Measurements from ENCODE around the gene PPP2R2C.

Gene PPP2R2C

GRCh38 chr4:6449746-6450369 lies 22.6 kb downstream of the PPP2R2C start:
- no peak for DNase-seq (ENCODE audit: low read depth in 2 of 2)

- DNase-seq (ENCODE audit: low read depth in 2 of 2), result no peak
Measured at GRCh38 chr4:6449335-6449734, 23.1 kb downstream of the PPP2R2C start.

- no peak for DNase-seq (ENCODE audit: low read depth in 2 of 2)
Measured at GRCh38 chr4:6448476-6449170, 23.8 kb downstream of the PPP2R2C start.

GRCh38 chr4:6447672-6448171 lies 24.7 kb downstream of the PPP2R2C start:
- no peak for DNase-seq (ENCODE audit: low read depth in 2 of 2)

DNA sequence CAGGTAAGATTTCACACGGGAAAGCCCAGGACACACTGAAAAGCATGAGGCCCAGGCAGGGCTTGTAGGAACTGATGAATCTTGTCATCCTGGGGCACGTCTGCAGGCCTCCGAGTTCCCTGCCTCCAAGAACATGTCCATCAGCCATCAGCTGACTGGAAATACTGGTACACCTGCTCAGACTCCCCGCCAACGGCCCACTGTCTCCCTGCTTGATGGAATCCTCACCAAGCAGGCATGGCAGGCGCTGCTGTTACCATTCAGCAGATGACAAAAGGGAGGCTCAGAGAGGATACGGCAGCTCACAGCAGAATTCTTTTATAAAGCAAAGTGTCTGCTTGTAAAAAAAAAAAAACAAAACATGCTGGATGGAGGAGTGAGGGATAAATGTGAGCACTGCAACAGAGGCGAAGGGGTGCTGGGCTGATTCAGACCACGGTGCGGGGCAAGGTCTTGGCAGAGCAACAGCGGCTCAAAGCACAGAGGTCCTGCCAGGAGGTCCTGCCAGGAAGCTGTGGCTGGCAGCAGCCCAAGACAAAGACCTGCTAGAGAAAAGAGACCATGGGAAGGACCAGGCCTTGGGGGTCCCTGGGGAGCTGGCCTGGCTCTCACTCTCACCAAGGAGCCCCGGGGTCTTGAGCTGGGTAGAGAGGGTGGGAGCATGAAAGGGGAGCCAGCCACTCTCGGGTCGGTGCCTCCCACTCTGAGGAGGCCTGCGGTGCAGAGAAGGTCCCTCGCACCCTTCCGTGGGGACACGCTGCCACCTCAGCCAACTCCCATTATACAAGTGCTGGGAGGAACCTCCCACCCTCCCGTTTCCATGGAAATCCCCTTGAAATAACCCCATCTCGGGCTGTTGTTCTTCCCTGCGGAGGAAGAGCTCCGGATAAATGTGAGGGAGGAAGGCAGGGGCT lies 25.6 kb downstream of the PPP2R2C start:
- no peak for DNase-seq (ENCODE audit: low read depth in 2 of 2)

GRCh38 chr4:6446130-6446482 lies 26.3 kb downstream of the PPP2R2C start:
- no peak for DNase-seq (ENCODE audit: low read depth in 2 of 2)

- no peak for DNase-seq (ENCODE audit: low read depth in 2 of 2)
Measured at GRCh38 chr4:6445403-6446129, 26.8 kb downstream of the PPP2R2C start.

- DNase-seq (ENCODE audit: low read depth in 2 of 2), result no peak
Measured at GRCh38 chr4:6444582-6444981, 27.8 kb downstream of the PPP2R2C start.

DNA sequence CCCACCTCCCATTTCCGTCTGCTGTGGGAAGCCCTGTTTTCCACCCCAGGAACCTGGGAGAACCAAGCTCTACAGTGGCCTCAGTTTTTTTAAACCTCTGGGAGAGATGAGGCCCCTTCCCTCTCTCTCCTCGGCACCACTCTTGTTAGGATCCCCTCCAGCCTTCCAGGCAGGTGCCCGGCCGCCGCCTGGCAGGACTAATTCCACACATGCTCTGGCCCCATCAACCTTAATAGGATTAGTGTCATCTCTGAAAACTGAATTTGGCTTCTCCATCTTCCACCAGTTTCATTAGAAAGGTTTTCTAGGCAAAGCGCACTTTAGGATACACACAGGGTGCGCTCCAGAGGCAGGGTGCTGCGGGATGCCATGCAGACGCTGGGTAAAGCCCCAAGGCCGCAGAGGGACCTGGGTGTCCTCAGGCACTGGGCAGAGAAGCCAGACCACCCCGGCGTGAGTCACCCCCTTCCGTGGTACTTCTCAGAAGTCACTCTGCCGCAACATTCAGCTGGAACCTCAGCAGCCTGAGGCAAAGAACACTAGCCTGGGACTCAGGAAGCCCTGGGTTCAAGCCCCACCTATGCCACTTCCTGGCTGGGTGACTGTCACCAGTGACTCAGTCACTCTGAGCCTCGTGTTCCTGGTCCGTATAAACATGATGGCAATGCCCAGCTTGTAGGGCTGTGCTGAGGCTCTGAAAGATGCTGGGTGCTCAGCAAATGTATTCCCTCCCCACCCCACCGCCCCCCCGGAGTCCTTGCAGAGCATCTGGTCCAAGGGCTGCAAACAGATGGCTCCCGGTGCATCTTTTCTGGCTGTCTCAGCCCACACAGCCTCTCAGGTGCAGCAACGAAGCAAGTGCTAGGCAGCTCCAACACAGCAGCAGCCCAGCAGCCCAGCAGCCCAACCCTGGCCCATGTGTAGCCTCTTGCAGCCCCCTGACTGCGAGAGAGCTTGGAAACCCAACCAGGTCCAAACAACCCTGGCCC lies 29.1 kb downstream of the PPP2R2C start:
- DNase-seq (ENCODE audit: low read depth in 2 of 2), result no peak

- DNase-seq (ENCODE audit: low read depth in 2 of 2), result no peak
Measured at GRCh38 chr4:6442555-6442954, 29.9 kb downstream of the PPP2R2C start.

DNA sequence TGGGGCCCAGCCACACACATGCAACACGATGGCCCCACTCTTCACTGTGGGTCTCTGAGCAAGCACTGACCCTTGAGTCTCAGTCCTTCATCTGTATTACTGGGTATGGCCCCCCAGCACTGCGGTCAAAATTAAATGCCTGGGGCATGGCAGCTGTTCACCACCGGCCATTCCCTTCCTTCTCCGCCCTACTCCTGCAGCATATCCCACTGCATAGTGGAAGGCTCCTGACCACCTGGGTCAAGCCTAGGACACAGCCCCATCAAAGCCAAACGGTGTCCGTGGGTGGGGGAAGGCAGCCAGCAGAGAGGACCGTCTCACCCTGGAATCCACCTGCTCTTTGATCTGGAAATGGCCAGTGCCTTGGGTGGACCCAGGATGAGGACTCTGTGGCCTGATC lies 30.7 kb downstream of the PPP2R2C start:
- DNase-seq (ENCODE audit: low read depth in 2 of 2), result no peak

DNA sequence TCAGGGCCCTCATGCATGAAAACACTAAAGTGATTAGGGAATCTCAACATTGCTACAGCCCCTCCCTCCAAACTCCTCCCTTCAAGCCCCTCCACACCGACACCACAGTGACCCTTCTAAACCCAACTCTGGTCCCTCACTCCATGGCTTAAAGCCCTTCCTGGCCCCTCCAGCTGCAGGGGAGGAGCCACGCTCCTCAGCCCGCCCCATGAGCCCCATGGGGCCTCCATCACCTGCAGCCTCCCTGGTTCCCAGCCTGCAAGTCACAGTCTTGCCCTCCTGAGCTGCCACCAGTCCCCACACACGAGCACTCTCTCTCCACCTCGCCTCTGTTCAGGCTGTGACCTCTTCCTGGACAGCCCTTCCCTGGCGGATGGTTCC lies 31.2 kb downstream of the PPP2R2C start:
- DNase-seq (ENCODE audit: low read depth in 2 of 2), result no peak

DNA sequence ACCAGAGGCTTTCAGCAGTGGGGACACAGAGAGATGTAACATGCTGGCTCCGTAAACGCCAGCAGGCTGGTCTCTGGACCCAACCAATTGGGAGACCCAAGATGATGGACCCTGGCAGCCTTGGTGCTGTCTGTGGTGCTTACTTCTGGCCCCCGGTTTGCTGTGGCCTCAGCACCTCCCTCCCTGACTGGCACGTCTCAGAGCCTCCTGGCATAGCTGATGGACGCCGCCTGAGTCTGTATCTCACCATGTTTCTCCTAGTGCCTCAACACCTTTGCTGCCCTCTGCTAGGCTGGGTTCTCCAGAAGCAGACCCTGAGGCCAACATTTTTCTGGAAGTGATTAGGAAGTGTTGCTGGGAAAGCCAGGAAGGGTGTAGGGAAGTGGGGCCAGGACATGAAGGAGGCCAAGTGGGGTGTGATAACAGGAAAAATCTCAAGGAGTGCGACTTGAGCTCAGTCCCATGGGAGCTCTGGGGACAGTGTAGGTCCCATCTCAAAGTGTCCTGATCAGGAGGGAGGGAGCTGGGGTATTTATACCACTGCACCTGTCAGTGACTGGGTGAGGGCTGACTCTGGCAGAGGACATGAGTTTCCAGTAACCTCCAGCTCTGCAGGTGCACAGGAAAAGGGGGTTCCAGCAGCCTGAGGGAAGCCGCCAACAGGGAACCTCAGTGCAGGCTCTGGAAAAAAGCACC lies 31.8 kb downstream of the PPP2R2C start:
- DNase-seq (ENCODE audit: low read depth in 2 of 2), result no peak

GRCh38 chr4:6439120-6439762 lies 33.2 kb downstream of the PPP2R2C start:
- no peak for DNase-seq (ENCODE audit: low read depth in 2 of 2)

DNA sequence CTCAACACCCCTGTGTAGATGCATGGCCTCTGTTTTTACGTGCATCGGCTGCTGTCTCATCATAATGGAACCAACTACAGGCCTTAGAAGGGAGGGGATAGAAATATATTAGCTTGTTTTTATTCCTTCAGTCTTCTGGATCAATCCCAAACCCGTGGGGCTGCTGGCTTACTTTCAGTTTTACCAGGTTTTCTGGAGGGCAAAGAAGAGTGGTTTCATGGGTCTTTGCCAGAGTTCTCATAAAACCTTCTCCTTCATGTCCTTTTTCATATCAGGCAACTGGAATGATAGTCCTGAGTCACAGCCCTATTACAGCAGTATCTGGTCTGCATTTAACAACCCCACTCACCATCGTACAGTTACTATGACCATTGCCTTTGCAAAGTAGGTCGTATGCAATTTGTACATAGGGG lies 34.6 kb downstream of the PPP2R2C start:
- DNase-seq (ENCODE audit: low read depth in 2 of 2), result no peak

DNA sequence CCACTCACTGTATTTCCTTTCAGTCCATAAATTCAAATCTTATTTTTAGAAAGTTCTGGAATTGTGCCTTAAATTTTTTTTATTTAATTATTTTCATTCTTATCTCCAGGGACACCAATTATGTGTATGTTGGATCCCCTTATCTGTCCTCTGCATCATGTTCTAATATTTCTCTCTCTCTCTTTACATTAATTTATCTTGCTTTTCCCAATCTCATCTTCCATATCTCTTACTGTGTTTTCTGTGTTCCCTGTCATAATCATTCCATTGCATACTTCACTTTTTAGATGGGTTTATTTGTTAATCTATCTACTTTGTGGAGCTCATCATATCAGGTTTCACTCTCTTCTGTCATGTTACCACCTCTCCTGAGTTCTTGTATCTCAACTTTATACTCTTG lies 37.4 kb downstream of the PPP2R2C start:
- DNase-seq (ENCODE audit: low read depth in 2 of 2), result no peak

DNA sequence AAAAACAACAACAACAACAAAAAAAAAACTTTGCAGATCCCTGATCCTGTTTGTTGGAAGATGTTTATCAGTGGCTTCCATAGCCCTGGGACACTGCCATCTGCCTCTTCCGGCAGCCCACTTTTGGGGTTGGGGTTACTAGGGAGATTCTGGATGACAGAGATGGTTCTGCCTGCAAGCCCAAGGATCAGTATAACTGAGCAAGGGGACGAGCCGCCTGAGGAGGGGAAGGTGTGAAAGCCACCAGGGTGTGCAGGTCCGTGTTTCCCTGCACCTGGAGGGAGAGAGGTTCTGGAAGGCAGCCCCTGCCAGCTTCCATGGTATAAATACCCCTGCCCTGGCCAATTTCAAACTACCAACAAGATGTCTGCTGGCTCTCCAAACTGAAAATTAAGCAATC lies 41.5 kb downstream of the PPP2R2C start:
- DNase-seq (ENCODE audit: low read depth in 2 of 2), result no peak

GRCh38 chr4:6427439-6428090 lies 44.8 kb downstream of the PPP2R2C start:
- no peak for DNase-seq (ENCODE audit: low read depth in 2 of 2)
